ENCODE measurements around the gene EXOC6. TPM values are rescaled to one million over a fixed set of nuclear protein-coding genes. Genes with fewer than 3 reads are reported as not detected.

EXOC6 gene
- polyA plus RNA-seq, 1 donor from 2014 or later = 26.3 TPM

- Histone ChIP-seq H3F3A (ENCODE audit: insufficient read depth, low read length, poor library complexity, severe bottlenecking) (no peaks in the 10 kb centered on the region), H3K4me3 (ENCODE audit: low read length) (no peak overlapping the region), H3K27me3 (ENCODE audit: insufficient read depth, low read depth, low read length) (no peaks in the 10 kb centered on the region), H3K27ac (ENCODE audit: low read length) (no peak overlapping the region), H3K36me3 (ENCODE audit: insufficient read depth, low read length) (no peaks in the 10 kb centered on the region), H2AFZ (ENCODE audit: low read depth, low read length) (no peak overlapping the region), H3K9me2 (ENCODE audit: insufficient read depth, low read length) (no peaks in the 10 kb centered on the region), H3K79me2 (replicated peaks; ENCODE audit: insufficient read depth, low read length) (no peaks in the 10 kb centered on the region), H3K9ac (ENCODE audit: low read length) (no peak overlapping the region), H4K20me1 (ENCODE audit: insufficient read depth) (no peaks in the 10 kb centered on the region), H3K9me3 (ENCODE audit: low read length) (no peaks in the 10 kb centered on the region), H3K4me2 (ENCODE audit: low read length) (no peak overlapping the region)
- TF ChIP-seq EZH2 (IDR thresholded peaks at IDR 0.05; ENCODE audit: borderline replicate concordance, insufficient read depth, low read length, poor library complexity, severe bottlenecking) (no peak), POLR2AphosphoS5 (IDR thresholded peaks at IDR 0.05) (no peak), RAD21 (conservative IDR thresholded peaks at IDR 0.05) (no peak), SMC3 (conservative IDR thresholded peaks at IDR 0.05; ENCODE audit: poor library complexity) (no peak), TAF1 (IDR thresholded peaks at IDR 0.05; ENCODE audit: low read depth) (no peak), EP300 (conservative IDR thresholded peaks at IDR 0.05; ENCODE audit: poor library complexity, severe bottlenecking) (no peak), MXI1 (conservative IDR thresholded peaks at IDR 0.05; ENCODE audit: poor library complexity, severe bottlenecking) (no peak)
- TF ChIP-seq, protein P1, sequence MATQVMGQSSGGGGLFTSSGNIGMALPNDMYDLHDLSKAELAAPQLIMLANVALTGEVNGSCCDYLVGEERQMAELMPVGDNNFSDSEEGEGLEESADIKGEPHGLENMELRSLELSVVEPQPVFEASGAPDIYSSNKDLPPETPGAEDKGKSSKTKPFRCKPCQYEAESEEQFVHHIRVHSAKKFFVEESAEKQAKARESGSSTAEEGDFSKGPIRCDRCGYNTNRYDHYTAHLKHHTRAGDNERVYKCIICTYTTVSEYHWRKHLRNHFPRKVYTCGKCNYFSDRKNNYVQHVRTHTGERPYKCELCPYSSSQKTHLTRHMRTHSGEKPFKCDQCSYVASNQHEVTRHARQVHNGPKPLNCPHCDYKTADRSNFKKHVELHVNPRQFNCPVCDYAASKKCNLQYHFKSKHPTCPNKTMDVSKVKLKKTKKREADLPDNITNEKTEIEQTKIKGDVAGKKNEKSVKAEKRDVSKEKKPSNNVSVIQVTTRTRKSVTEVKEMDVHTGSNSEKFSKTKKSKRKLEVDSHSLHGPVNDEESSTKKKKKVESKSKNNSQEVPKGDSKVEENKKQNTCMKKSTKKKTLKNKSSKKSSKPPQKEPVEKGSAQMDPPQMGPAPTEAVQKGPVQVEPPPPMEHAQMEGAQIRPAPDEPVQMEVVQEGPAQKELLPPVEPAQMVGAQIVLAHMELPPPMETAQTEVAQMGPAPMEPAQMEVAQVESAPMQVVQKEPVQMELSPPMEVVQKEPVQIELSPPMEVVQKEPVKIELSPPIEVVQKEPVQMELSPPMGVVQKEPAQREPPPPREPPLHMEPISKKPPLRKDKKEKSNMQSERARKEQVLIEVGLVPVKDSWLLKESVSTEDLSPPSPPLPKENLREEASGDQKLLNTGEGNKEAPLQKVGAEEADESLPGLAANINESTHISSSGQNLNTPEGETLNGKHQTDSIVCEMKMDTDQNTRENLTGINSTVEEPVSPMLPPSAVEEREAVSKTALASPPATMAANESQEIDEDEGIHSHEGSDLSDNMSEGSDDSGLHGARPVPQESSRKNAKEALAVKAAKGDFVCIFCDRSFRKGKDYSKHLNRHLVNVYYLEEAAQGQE (IDR thresholded peaks at IDR 0.05; ENCODE audit: borderline replicate concordance) = no peak
- TF ChIP-seq, protein P2, sequence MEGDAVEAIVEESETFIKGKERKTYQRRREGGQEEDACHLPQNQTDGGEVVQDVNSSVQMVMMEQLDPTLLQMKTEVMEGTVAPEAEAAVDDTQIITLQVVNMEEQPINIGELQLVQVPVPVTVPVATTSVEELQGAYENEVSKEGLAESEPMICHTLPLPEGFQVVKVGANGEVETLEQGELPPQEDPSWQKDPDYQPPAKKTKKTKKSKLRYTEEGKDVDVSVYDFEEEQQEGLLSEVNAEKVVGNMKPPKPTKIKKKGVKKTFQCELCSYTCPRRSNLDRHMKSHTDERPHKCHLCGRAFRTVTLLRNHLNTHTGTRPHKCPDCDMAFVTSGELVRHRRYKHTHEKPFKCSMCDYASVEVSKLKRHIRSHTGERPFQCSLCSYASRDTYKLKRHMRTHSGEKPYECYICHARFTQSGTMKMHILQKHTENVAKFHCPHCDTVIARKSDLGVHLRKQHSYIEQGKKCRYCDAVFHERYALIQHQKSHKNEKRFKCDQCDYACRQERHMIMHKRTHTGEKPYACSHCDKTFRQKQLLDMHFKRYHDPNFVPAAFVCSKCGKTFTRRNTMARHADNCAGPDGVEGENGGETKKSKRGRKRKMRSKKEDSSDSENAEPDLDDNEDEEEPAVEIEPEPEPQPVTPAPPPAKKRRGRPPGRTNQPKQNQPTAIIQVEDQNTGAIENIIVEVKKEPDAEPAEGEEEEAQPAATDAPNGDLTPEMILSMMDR (IDR thresholded peaks at IDR 0.05; ENCODE audit: poor library complexity, severe bottlenecking) = no peak
Observed at GRCh38 chr10:93023013-93023650, 174.8 kb downstream of the EXOC6 start.

DNA sequence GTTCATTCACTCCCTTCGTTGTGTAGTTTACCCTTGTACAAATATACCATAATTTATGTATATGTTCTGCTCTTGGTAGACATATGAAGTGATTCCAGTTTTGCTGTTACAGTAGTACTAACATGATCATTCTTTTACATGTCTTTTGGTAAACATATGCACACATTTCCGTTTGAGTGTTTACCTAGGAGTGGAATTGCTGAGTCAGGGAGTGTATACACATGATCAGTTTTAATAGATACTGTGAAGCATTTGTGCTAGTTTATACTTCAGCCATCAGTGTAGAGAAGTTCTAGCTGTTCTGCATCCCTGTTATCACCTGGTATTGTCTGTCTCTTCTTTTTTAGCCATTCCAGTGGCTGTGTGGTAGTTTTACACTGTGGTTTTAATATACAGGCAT, 177.8 kb downstream of the EXOC6 start:
- TF ChIP-seq EZH2 (IDR thresholded peaks at IDR 0.05; ENCODE audit: borderline replicate concordance, insufficient read depth, low read length, poor library complexity, severe bottlenecking) (no peak), POLR2AphosphoS5 (IDR thresholded peaks at IDR 0.05) (no peak), MXI1 (conservative IDR thresholded peaks at IDR 0.05; ENCODE audit: poor library complexity, severe bottlenecking) (no peak), EP300 (conservative IDR thresholded peaks at IDR 0.05; ENCODE audit: poor library complexity, severe bottlenecking) (no peak), RAD21 (conservative IDR thresholded peaks at IDR 0.05) (no peak), SMC3 (conservative IDR thresholded peaks at IDR 0.05; ENCODE audit: poor library complexity) (no peak), TAF1 (IDR thresholded peaks at IDR 0.05; ENCODE audit: low read depth) (no peak)
- TF ChIP-seq, protein P1 (IDR thresholded peaks at IDR 0.05; ENCODE audit: borderline replicate concordance) = no peak
- TF ChIP-seq, protein P2 (IDR thresholded peaks at IDR 0.05; ENCODE audit: poor library complexity, severe bottlenecking) = no peak
- Histone ChIP-seq H3K27ac (ENCODE audit: low read length) (no peak overlapping the region), H3F3A (ENCODE audit: insufficient read depth, low read length, poor library complexity, severe bottlenecking) (no peaks in the 10 kb centered on the region), H2AFZ (ENCODE audit: low read depth, low read length) (no peak overlapping the region), H3K9me2 (ENCODE audit: insufficient read depth, low read length) (no peaks in the 10 kb centered on the region), H3K4me2 (ENCODE audit: low read length) (no peak overlapping the region), H3K27me3 (ENCODE audit: insufficient read depth, low read depth, low read length) (no peaks in the 10 kb centered on the region), H3K4me3 (ENCODE audit: low read length) (no peak overlapping the region), H3K36me3 (ENCODE audit: insufficient read depth, low read length) (no peaks in the 10 kb centered on the region), H3K9ac (ENCODE audit: low read length) (no peak overlapping the region), H3K79me2 (replicated peaks; ENCODE audit: insufficient read depth, low read length) (no peaks in the 10 kb centered on the region), H3K9me3 (ENCODE audit: low read length) (no peaks in the 10 kb centered on the region), H4K20me1 (ENCODE audit: insufficient read depth) (no peaks in the 10 kb centered on the region)

Measured in neural cell (in vitro differentiated cells).